Psoas muscle (tissue), 8 donors: ENCODE measurements around the gene NUDT22. TPM values are rescaled to one million over a fixed set of nuclear protein-coding genes. Genes with fewer than 3 reads are reported as not detected.

ENCODE experiments used
- ATAC-seq, 4 donors: fragments of 200-7000 bp; cut with Tn5 transposase; one replicate each; pipeline ENCODE4 v1.9.1; 2020; ENCODE audit warnings: moderate library complexity in 3 of 4, mild to moderate bottlenecking in 2 of 4
- DNase-seq, 2 donors: peaks; one replicate each; pipeline ENCODE4 v3.0.0-alpha.2; 2020
- H3K27ac ChIP-seq: fragments of 200-600 bp; one replicate; pipeline ENCODE4 v1.8.0; 2022
- H3K27me3 ChIP-seq, 3 donors: fragments of 200-600 bp in 1 of 3; one replicate each; pipeline versions ENCODE4 v1.6.1 to v1.8.0; 2013 to 2022; ENCODE audit warnings: low read length in 2 of 3, mild to moderate bottlenecking in 2 of 3, moderate library complexity in 1 of 3; ENCODE audit not compliant: insufficient read depth in 3 of 3
- H3K36me3 ChIP-seq, 2 donors: fragments of 200-600 bp in 1 of 2; one replicate each; pipeline versions ENCODE4 v1.6.1 to v1.8.0; 2013 to 2022; ENCODE audit warnings: low read depth in 1 of 2, mild to moderate bottlenecking in 1 of 2, moderate library complexity in 1 of 2; ENCODE audit not compliant: insufficient read depth in 1 of 2
- H3K4me1 ChIP-seq: fragments of 200-600 bp; one replicate; pipeline ENCODE4 v1.8.0; 2022
- H3K4me3 ChIP-seq: fragments of 200-600 bp; one replicate; pipeline ENCODE4 v1.8.0; 2022; ENCODE audit warnings: mild to moderate bottlenecking
- H3K9me3 ChIP-seq: fragments of 200-600 bp; one replicate; pipeline ENCODE4 v1.8.0; 2022
- WGBS, 3 donors: extraction: QIAGEN DNeasy Blood & Tissue Kit; methylation state at CpG; one replicate each; pipeline versions ENCODE4 v1.1.6 to v1.1.7; 2013; 5-methylcytosine and 5-hydroxymethylcytosine counted together
- intact Hi-C, 2 donors: fragments of 100-400 bp; cut with DNase I; formaldehyde crosslinking; loops; one replicate each; pipeline versions ENCODE4 v1.11.0 to v1.14.2; 2022
- polyA plus RNA-seq, 3 donors: library from polyadenylated mRNA; stranded (reverse); fragments of 200-250 nt; gene quantifications; one replicate each; pipeline ENCODE4 v1.2.3, GENCODE V29; 2013
- total RNA-seq, 4 donors: library from RNA; stranded (reverse); fragmentation: NEBNext Ultra II Directional in 2 of 4; extraction: Animal tissue kit (Norgen Biotek cat#: 25700) in 2 of 4; gene quantifications; one replicate each; pipeline versions ENCODE4 v1.2.1 to v1.2.4, GENCODE V29; 2021 to 2023
- TF ChIP-seq, protein P1 (sequence below): fragments of 200-600 bp; IDR thresholded peaks from one replicate; pipeline ENCODE4 v1.8.0; 2022; ENCODE audit warnings: antibody characterized with exemption
- donor health status: healthy with polysubstance abuse.
- donor health status: DM: no; HTN: no; CAD: no; lungs with moderate emphysema.
- donor health status: Bipolar disorder and iron deficiency.
- donor health status: healthy.
- donor health status: DM: yes; HTN: yes; CAD: no.
- donor health status: DM: no; HTN: no; CAD: no.
- donor health status: DM: no; HTN: no; CAD: no.
- donor health status: DM: yes; HTN: yes; CAD: no.

Gene NUDT22
- total and polyA plus RNA-seq, 7 donors, result 31.6 to 59.3 (median 43.5) TPM

DNA sequence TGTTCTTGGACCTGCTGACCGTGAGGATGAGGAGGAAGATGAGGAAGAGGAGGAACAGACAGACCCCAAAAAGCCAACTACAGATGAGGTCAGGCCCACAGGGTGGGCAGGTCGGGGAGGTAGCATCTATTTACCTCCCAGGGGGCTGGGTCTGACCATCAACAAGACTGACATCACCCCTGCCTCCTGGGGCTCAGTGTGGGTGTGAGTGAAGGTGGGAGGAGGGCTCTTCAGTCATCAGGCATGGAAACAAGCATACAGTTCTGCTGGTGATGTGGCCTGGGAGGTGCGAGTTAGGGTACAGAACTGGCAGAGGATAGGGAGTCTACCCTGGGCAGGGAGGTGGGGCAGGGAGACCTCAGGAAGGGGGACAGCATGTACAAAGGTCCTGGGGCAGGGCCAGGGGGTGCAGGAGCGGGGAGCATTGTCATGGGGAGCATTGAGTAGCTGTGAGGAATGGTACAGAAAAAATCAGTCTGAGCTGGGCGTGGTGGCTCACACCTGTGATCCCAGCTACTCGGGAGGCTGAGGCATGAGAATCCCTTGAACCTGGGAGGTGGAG is 34.2 kb downstream of the NUDT22 start:
- peaks cover 0 to 84% of the 10 kb centered on the region in 2 donors for H3K36me3 ChIP-seq
- DNase-seq, result no peak
- H3K4me3 ChIP-seq, result no peak overlapping the region
- ATAC-seq, result no peak
- WGBS, 3 donors, result 95 to 98% (median 97%) methylated on average over 6 of the region's 6 CpGs
- H3K27ac ChIP-seq, result no peak overlapping the region
- intact Hi-C loops, result no loop called here
- no peaks in the 10 kb centered on the region for H3K4me1 ChIP-seq
- no peaks in the 10 kb centered on the region for H3K27me3 ChIP-seq
- H3K9me3 ChIP-seq, result no peaks in the 10 kb centered on the region
- TF ChIP-seq, protein P1, sequence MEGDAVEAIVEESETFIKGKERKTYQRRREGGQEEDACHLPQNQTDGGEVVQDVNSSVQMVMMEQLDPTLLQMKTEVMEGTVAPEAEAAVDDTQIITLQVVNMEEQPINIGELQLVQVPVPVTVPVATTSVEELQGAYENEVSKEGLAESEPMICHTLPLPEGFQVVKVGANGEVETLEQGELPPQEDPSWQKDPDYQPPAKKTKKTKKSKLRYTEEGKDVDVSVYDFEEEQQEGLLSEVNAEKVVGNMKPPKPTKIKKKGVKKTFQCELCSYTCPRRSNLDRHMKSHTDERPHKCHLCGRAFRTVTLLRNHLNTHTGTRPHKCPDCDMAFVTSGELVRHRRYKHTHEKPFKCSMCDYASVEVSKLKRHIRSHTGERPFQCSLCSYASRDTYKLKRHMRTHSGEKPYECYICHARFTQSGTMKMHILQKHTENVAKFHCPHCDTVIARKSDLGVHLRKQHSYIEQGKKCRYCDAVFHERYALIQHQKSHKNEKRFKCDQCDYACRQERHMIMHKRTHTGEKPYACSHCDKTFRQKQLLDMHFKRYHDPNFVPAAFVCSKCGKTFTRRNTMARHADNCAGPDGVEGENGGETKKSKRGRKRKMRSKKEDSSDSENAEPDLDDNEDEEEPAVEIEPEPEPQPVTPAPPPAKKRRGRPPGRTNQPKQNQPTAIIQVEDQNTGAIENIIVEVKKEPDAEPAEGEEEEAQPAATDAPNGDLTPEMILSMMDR, result no peak

DNA sequence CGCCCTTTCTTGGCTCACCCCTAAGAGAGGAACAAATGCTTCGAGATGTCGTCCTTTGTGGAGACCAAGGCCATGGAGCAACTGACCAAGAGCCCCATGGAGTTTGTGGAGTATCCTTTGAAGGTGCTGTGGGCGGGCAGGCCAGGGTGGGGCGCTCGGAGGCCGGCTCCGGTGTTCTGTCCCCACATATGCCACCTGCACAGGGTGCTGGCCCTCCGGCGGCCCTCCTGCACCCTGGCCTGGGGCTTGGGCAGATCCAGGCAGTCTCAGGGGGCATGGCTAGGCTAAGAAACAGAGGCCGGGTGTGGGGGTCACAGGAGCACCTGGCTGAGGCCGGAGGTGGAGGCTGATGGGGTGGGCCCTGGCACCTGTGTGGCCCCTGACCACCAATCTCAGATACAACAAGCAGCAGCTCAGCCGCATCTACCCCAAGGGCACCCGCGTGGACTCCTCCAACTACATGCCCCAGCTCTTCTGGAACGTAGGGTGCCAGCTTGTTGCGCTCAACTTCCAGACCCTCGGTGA is 35.5 kb downstream of the NUDT22 start:
- no peaks in the 10 kb centered on the region for H3K27me3 ChIP-seq
- no peaks in the 10 kb centered on the region for H3K9me3 ChIP-seq
- WGBS, 3 donors, result 81 to 92% (median 85%) methylated on average over 18 of the region's 18 CpGs
- peak in 1 of 2 donors; percentile 48 for DNase-seq
- H3K27ac ChIP-seq, result no peak overlapping the region
- H3K4me1 ChIP-seq, result no peaks in the 10 kb centered on the region
- TF ChIP-seq, protein P1, result no peak
- ATAC-seq, result no peak
- peaks cover 3 to 85% of the 10 kb centered on the region in 2 donors for H3K36me3 ChIP-seq
- intact Hi-C loops, result no loop called here
- H3K4me3 ChIP-seq, result no peak overlapping the region

DNA sequence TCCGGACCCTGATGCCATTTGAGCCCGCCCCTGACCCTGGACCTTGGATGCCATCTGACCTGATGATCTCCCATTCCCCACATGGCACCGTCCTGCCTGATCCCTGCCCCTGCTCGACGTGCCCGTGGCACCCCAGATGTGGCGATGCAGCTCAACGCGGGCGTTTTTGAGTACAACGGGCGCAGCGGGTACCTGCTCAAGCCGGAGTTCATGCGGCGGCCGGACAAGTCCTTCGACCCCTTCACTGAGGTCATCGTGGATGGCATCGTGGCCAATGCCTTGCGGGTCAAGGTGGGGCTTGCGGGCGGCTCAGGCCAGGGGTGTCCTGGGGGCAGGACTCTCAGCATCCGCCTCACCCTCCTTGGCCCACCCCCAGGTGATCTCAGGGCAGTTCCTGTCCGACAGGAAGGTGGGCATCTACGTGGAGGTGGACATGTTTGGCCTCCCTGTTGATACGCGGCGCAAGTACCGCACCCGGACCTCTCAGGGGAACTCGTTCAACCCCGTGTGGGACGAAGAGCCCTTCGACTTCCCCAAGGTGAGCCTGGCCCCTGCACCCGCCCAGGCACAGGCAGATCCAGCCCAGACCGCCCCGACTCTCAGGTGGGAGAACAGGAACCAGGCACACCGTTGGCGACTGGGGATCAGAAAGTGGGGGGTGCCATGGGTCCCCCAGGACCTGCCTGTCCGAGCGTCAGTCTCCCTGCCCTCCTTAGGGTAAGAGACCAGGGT is 36.4 kb downstream of the NUDT22 start:
- Histone ChIP-seq H3K4me3 (no peak overlapping the region), H3K36me3 (peaks cover 3 to 78% of the 10 kb centered on the region in 2 donors), H3K27me3 (no peaks in the 10 kb centered on the region), H3K9me3 (no peaks in the 10 kb centered on the region), H3K4me1 (no peaks in the 10 kb centered on the region), H3K27ac (no peak overlapping the region)
- 92 to 93% (median 93%) methylated on average over 42 of the region's 42 CpGs for WGBS, 3 donors
- intact Hi-C loops, result no loop called here
- no peak for ATAC-seq
- TF ChIP-seq, protein P1, result no peak
- DNase-seq, result peak in 1 of 2 donors; percentile 53

DNA sequence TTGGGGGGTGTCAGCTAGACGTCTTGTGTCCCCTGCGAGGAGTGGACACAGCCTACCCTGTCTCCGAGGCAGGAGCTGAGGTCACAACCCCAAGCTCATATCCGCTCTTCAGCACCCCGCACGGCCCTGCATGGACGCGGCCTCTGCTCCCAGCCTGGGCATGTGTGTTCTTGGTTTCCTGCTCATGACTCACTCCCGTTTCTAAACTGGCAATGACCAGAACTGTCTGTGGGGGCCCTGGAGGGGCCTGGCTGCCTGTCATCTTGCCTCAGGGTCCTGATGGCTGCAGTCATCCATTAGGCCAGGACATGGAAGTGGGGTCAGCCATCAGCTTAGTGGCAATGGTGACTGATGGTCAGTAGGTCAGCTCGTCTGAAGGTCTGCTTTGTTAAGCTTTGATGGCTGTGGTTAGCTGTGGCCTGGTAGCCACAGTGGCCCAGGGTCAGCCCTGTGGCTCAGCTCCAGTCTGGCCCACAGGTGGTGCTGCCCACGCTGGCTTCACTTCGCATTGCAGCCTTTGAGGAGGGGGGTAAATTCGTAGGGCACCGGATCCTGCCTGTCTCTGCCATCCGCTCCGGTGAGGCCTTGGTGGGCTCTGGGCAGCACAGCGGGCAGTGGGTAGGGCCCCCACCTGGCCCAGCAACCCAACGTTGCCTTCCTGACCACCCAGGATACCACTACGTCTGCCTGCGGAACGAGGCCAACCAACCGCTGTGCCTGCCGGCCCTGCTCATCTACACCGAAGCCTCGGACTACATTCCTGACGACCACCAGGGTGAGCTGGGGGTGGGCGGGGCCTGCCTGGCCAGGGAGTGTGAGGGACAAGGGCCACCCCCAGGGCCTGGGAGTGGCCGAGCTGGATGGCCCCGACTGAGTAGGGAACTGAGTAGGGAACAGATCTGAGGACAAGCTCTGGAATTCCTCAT is 37.2 kb downstream of the NUDT22 start:
- H3K9me3 ChIP-seq, result no peaks in the 10 kb centered on the region
- intact Hi-C loops, result no loop called here
- no peak for ATAC-seq
- peaks cover 3 to 70% of the 10 kb centered on the region in 2 donors for H3K36me3 ChIP-seq
- no peaks in the 10 kb centered on the region for H3K27me3 ChIP-seq
- 80 to 86% (median 82%) methylated on average over 27 to 29 of the region's 29 CpGs for WGBS, 3 donors
- DNase-seq, result peak in 1 of 2 donors; percentile 46
- peaks cover 6% of the 10 kb centered on the region for H3K4me1 ChIP-seq
- TF ChIP-seq, protein P1, result no peak
- no peak overlapping the region for H3K4me3 ChIP-seq
- H3K27ac ChIP-seq, result no peak overlapping the region
